Measurements from ENCODE around the gene ZNF710. TPM values are rescaled to one million over a fixed set of nuclear protein-coding genes. Genes with fewer than 3 reads are reported as not detected.

ZNF710 gene
- total and polyA plus RNA-seq, 7 experiments from 2014 or later = 0.77 to 28.8 (median 19.1) TPM

- CTCF ChIA-PET = no interaction called here
- H3K27me3 Mint-ChIP-seq = no peaks in the 10 kb centered on the region
Observed at GRCh38 chr15:90019611-90020010, 18.5 kb downstream of the ZNF710 start.

GRCh38 chr15:90020021-90020735, 19.1 kb downstream of the ZNF710 start:
- H3K36me3 Mint-ChIP-seq = peaks cover 0 to 13% (median 0%) of the 10 kb centered on the region in 5 donors
- Histone ChIP-seq H3K36me3 (ENCODE audit: control insufficient read depth in 2 of 3, insufficient read depth in 3 of 3, low read length in 3 of 3) (no peaks in the 10 kb centered on the region), H3K4me3 (ENCODE audit: low read length) (no peak overlapping the region), H3K27ac (ENCODE audit: low read depth, low read length) (no peak overlapping the region), H3K27me3 (ENCODE audit: control insufficient read depth in 2 of 2, insufficient read depth in 2 of 2, low read length in 2 of 2) (no peaks in the 10 kb centered on the region), H3K9me3 (ENCODE audit: control insufficient read depth in 2 of 3, low read length in 3 of 3) (no peaks in the 10 kb centered on the region), H3K4me1 (ENCODE audit: control insufficient read depth in 2 of 2, insufficient read depth in 2 of 2, low read length in 2 of 2) (peaks cover 0 to 6% of the 10 kb centered on the region in 2 donors)
- ATAC-seq (peak; percentile 77), DNase-seq (no peak)
- ChIA-PET POLR2A (no interaction called here), CTCF (no interaction called here)
- no peak overlapping the region for H3K27ac Mint-ChIP-seq
- H3K4me3 Mint-ChIP-seq = peak overlapping the region in 1 of 10 donors; percentile 37
- no peaks in the 10 kb centered on the region for H3K9me3 Mint-ChIP-seq
- H3K27me3 Mint-ChIP-seq = no peaks in the 10 kb centered on the region
- H3K4me1 Mint-ChIP-seq = peaks cover 10 to 57% (median 49%) of the 10 kb centered on the region in 7 donors
- intact Hi-C loops (cut with micrococcal nuclease) = no loop called here

More at GRCh38 chr15:90019611-90020010, 18.5 kb downstream of the ZNF710 start:
- POLR2A ChIA-PET = no interaction called here
- Mint-ChIP-seq H3K9me3 (no peaks in the 10 kb centered on the region), H3K4me1 (peaks cover 10 to 56% (median 44%) of the 10 kb centered on the region in 7 donors), H3K36me3 (peaks cover 0 to 17% (median 0%) of the 10 kb centered on the region in 5 donors), H3K4me3 (no peak overlapping the region), H3K27ac (no peak overlapping the region)
- intact Hi-C loops (cut with micrococcal nuclease) = no loop called here
- peak in 1 of 9 donors; percentile 7 for DNase-seq
- Histone ChIP-seq H3K4me1 (ENCODE audit: control insufficient read depth in 2 of 2, insufficient read depth in 2 of 2, low read length in 2 of 2) (peaks cover 0 to 6% of the 10 kb centered on the region in 2 donors), H3K27ac (ENCODE audit: low read depth, low read length) (no peak overlapping the region), H3K4me3 (ENCODE audit: low read length) (no peak overlapping the region), H3K9me3 (ENCODE audit: control insufficient read depth in 2 of 3, low read length in 3 of 3) (no peaks in the 10 kb centered on the region), H3K36me3 (ENCODE audit: control insufficient read depth in 2 of 3, insufficient read depth in 3 of 3, low read length in 3 of 3) (no peaks in the 10 kb centered on the region), H3K27me3 (ENCODE audit: control insufficient read depth in 2 of 2, insufficient read depth in 2 of 2, low read length in 2 of 2) (no peaks in the 10 kb centered on the region)
- ATAC-seq = no peak

GRCh38 chr15:90020936-90021507, 19.9 kb downstream of the ZNF710 start:
- H3K36me3 Mint-ChIP-seq = peaks cover 0 to 9% (median 0%) of the 10 kb centered on the region in 5 donors

GRCh38 chr15:90022345-90022744, 21.2 kb downstream of the ZNF710 start:
- peaks cover 10 to 41% (median 34%) of the 10 kb centered on the region in 7 donors for H3K4me1 Mint-ChIP-seq
- H3K36me3 Mint-ChIP-seq = peaks cover 0 to 9% (median 0%) of the 10 kb centered on the region in 5 donors
- no peaks in the 10 kb centered on the region for H3K9me3 Mint-ChIP-seq
- peak overlapping the region in 2 of 9 donors; percentile 12 to 25 for H3K27ac Mint-ChIP-seq
- Histone ChIP-seq H3K4me3 (ENCODE audit: low read length) (no peak overlapping the region), H3K4me1 (ENCODE audit: control insufficient read depth in 2 of 2, insufficient read depth in 2 of 2, low read length in 2 of 2) (no peaks in the 10 kb centered on the region), H3K9me3 (ENCODE audit: control insufficient read depth in 2 of 3, low read length in 3 of 3) (no peaks in the 10 kb centered on the region), H3K27ac (ENCODE audit: low read depth, low read length) (no peak overlapping the region), H3K36me3 (ENCODE audit: control insufficient read depth in 2 of 3, insufficient read depth in 3 of 3, low read length in 3 of 3) (no peaks in the 10 kb centered on the region), H3K27me3 (ENCODE audit: control insufficient read depth in 2 of 2, insufficient read depth in 2 of 2, low read length in 2 of 2) (no peaks in the 10 kb centered on the region)
- H3K4me3 Mint-ChIP-seq = no peak overlapping the region
- ChIA-PET POLR2A (interaction anchor here (1.4 kb wide), 1 partner anchor 9 kb away, joined by 4 read pairs; no protein-coding TSS in a partner anchor), CTCF (interaction anchor here (0.7 to 1.1 kb wide), 2 partner anchors 9 to 14 kb away, joined by 3 to 4 read pairs; no protein-coding TSS in a partner anchor)
- intact Hi-C loops (cut with micrococcal nuclease) = no loop called here
- DNase-seq = no peak
- H3K27me3 Mint-ChIP-seq = no peaks in the 10 kb centered on the region
- ATAC-seq = no peak

More at GRCh38 chr15:90020936-90021507, 19.9 kb downstream of the ZNF710 start:
- intact Hi-C loops (cut with micrococcal nuclease) = no loop called here
- H3K9me3 ChIP-seq (ENCODE audit: control insufficient read depth in 2 of 3, low read length in 3 of 3) = no peaks in the 10 kb centered on the region
- H3K36me3 ChIP-seq (ENCODE audit: control insufficient read depth in 2 of 3, insufficient read depth in 3 of 3, low read length in 3 of 3) = no peaks in the 10 kb centered on the region
- ATAC-seq = no peak
- Mint-ChIP-seq H3K9me3 (no peaks in the 10 kb centered on the region), H3K27me3 (no peaks in the 10 kb centered on the region), H3K4me3 (peak overlapping the region in 1 of 10 donors; percentile 37), H3K4me1 (peaks cover 10 to 51% (median 44%) of the 10 kb centered on the region in 7 donors), H3K27ac (no peak overlapping the region)
- H3K4me3 ChIP-seq (ENCODE audit: low read length) = no peak overlapping the region
- POLR2A ChIA-PET = no interaction called here
- H3K27me3 ChIP-seq (ENCODE audit: control insufficient read depth in 2 of 2, insufficient read depth in 2 of 2, low read length in 2 of 2) = no peaks in the 10 kb centered on the region
- peaks cover 0 to 6% of the 10 kb centered on the region in 2 donors for H3K4me1 ChIP-seq (ENCODE audit: control insufficient read depth in 2 of 2, insufficient read depth in 2 of 2, low read length in 2 of 2)
- H3K27ac ChIP-seq (ENCODE audit: low read depth, low read length) = no peak overlapping the region
- no peak for DNase-seq
- CTCF ChIA-PET = no interaction called here

GRCh38 chr15:90022905-90023700, 22.0 kb downstream of the ZNF710 start:
- no peaks in the 10 kb centered on the region for H3K36me3 ChIP-seq (ENCODE audit: control insufficient read depth in 2 of 3, insufficient read depth in 3 of 3, low read length in 3 of 3)
- intact Hi-C loops (cut with micrococcal nuclease) = no loop called here
- no peak for DNase-seq
- H3K27me3 Mint-ChIP-seq = no peaks in the 10 kb centered on the region
- peaks cover 4 to 33% (median 27%) of the 10 kb centered on the region in 7 donors for H3K4me1 Mint-ChIP-seq
- no peak overlapping the region for H3K4me3 ChIP-seq (ENCODE audit: low read length)
- peaks cover 0 to 7% (median 1%) of the 10 kb centered on the region in 5 donors for H3K36me3 Mint-ChIP-seq
- peak overlapping the region in 1 of 9 donors; percentile 22 for H3K27ac Mint-ChIP-seq
- H3K9me3 ChIP-seq (ENCODE audit: control insufficient read depth in 2 of 3, low read length in 3 of 3) = no peaks in the 10 kb centered on the region
- H3K4me3 Mint-ChIP-seq = no peak overlapping the region
- no peaks in the 10 kb centered on the region for H3K27me3 ChIP-seq (ENCODE audit: control insufficient read depth in 2 of 2, insufficient read depth in 2 of 2, low read length in 2 of 2)
- ChIA-PET POLR2A (interaction anchor here (1.4 kb wide), 1 partner anchor 9 kb away, joined by 4 read pairs; no protein-coding TSS in a partner anchor), CTCF (interaction anchor here (0.7 to 1.1 kb wide), 3 partner anchors 10 to 48 kb away, joined by 3 to 4 read pairs (median 3); no protein-coding TSS in a partner anchor)
- H3K4me1 ChIP-seq (ENCODE audit: control insufficient read depth in 2 of 2, insufficient read depth in 2 of 2, low read length in 2 of 2) = no peaks in the 10 kb centered on the region
- H3K9me3 Mint-ChIP-seq = peaks cover 0 to 3% (median under 1%) of the 10 kb centered on the region in 11 donors
- H3K27ac ChIP-seq (ENCODE audit: low read depth, low read length) = no peak overlapping the region
- ATAC-seq = no peak

- Histone ChIP-seq H3K27ac (ENCODE audit: low read depth, low read length) (no peak overlapping the region), H3K9me3 (ENCODE audit: control insufficient read depth in 2 of 3, low read length in 3 of 3) (no peaks in the 10 kb centered on the region), H3K36me3 (ENCODE audit: control insufficient read depth in 2 of 3, insufficient read depth in 3 of 3, low read length in 3 of 3) (no peaks in the 10 kb centered on the region), H3K27me3 (ENCODE audit: control insufficient read depth in 2 of 2, insufficient read depth in 2 of 2, low read length in 2 of 2) (no peaks in the 10 kb centered on the region), H3K4me3 (ENCODE audit: low read length) (no peak overlapping the region), H3K4me1 (ENCODE audit: control insufficient read depth in 2 of 2, insufficient read depth in 2 of 2, low read length in 2 of 2) (no peaks in the 10 kb centered on the region)
- POLR2A ChIA-PET = no interaction called here
- Mint-ChIP-seq H3K27me3 (no peaks in the 10 kb centered on the region), H3K27ac (peak overlapping the region in 1 of 9 donors; percentile 47), H3K36me3 (peaks cover 4 to 14% (median 7%) of the 10 kb centered on the region in 5 donors), H3K9me3 (peaks cover 0 to 8% (median 4%) of the 10 kb centered on the region in 11 donors), H3K4me1 (peaks cover 0 to 30% (median 21%) of the 10 kb centered on the region in 7 donors), H3K4me3 (no peak overlapping the region)
- DNase-seq = no peak
- ATAC-seq = no peak
- CTCF ChIA-PET = no interaction called here
- intact Hi-C loops (cut with micrococcal nuclease) = no loop called here
Observed at GRCh38 chr15:90024406-90024805, 23.3 kb downstream of the ZNF710 start.

Data from naive thymus-derived CD4-positive, alpha-beta T cell (primary cell).